Esophagus muscularis mucosa (tissue), 4 donors: ENCODE results near the gene REC8. TPM values are rescaled to one million over a fixed set of nuclear protein-coding genes. Genes with fewer than 3 reads are reported as not detected.

ENCODE experiments used
- DNase-seq: peaks from one replicate; pipeline ENCODE4 v3.0.0-alpha.2; 2017; ENCODE audit errors: extremely low spot score
- H3K27ac ChIP-seq, 4 donors: fragments of 200-600 bp; sonication (generic); replicated peaks in 1 of 4; 1 replicate in 3 of 4; 2 replicates in 1 of 4; pipeline ENCODE4 v1.5.1; 2016 to 2019; ENCODE audit warnings: mild to moderate bottlenecking in 1 of 4
- H3K27me3 ChIP-seq, 4 donors: fragments of 200-600 bp; sonication (generic); one replicate each; pipeline versions ENCODE4 v1.5.1 to v1.6.0; 2016 to 2019
- H3K36me3 ChIP-seq, 4 donors: fragments of 200-600 bp; sonication (generic); one replicate each; pipeline ENCODE4 v1.5.1; 2016 to 2019
- H3K4me1 ChIP-seq, 4 donors: fragments of 200-600 bp; sonication (generic); one replicate each; pipeline ENCODE4 v1.5.1; 2016 to 2019
- H3K4me3 ChIP-seq, 4 donors: fragments of 200-600 bp; sonication (generic); 1 replicate in 2 of 4; 2 replicates in 2 of 4; pipeline ENCODE4 v1.5.1; 2016 to 2019; ENCODE audit warnings: mild to moderate bottlenecking in 4 of 4, moderate library complexity in 1 of 4
- H3K9me3 ChIP-seq, 4 donors: fragments of 200-600 bp; sonication (generic); 1 replicate in 3 of 4; 2 replicates in 1 of 4; pipeline ENCODE4 v1.5.1; 2016 to 2019
- EP300 ChIP-seq: sonication (generic); formaldehyde crosslinking; IDR thresholded peaks from one replicate; pipeline ENCODE4 v1.6.1; 2017; ENCODE audit warnings: antibody characterized with exemption
- POLR2A ChIP-seq: fragments of 450-650 bp; IDR thresholded peaks from one replicate; pipeline ENCODE4 v1.6.1; 2017; ENCODE audit warnings: antibody characterized with exemption, moderate library complexity, mild to moderate bottlenecking, low read depth
- POLR2AphosphoS5 ChIP-seq, 2 donors: sonication (generic); formaldehyde crosslinking; IDR thresholded peaks; one replicate each; pipeline ENCODE4 v1.6.1; 2017; ENCODE audit warnings: antibody characterized with exemption in 2 of 2
- WGBS: methylation state at CpG from one replicate; pipeline ENCODE4 v1.1.5; 2018; 5-methylcytosine and 5-hydroxymethylcytosine counted together
- intact Hi-C: fragments of 100-400 bp; cut with DNase I; formaldehyde crosslinking; loops from one replicate; pipeline ENCODE4 v1.15.1; 2023
- total RNA-seq, 4 donors: library from RNA; depleted of rRNA; stranded (reverse); fragments of >200 nt; gene quantifications; one replicate each; pipeline versions ENCODE4 v1.1.0 to v1.2.1, GENCODE V29; 2016
- TF ChIP-seq, protein P1 (sequence below), 3 experiments: fragments of 200-600 bp in 2 of 3; fragments of 450-650 bp in 1 of 3; sonication (generic) in 2 of 3; IDR thresholded peaks; one replicate each; pipeline ENCODE4 v1.5.1; 2017 to 2019; ENCODE audit warnings: antibody characterized with exemption in 3 of 3, mild to moderate bottlenecking in 2 of 3, moderate library complexity in 1 of 3

REC8 gene
- total RNA-seq, 4 donors from 2014 or later, result 4.6 to 5.9 (median 5.0) TPM

- Histone ChIP-seq H3K27me3 (no peaks in the 10 kb centered on the region), H3K36me3 (peaks cover 10 to 91% (median 48%) of the 10 kb centered on the region in 4 donors), H3K4me3 (no peak overlapping the region), H3K9me3 (no peaks in the 10 kb centered on the region), H3K27ac (no peak overlapping the region), H3K4me1 (no peaks in the 10 kb centered on the region)
- intact Hi-C loops, result no loop called here
- 92% methylated on average over 7 of the region's 7 CpGs for WGBS
- no peak for DNase-seq
- TF ChIP-seq EP300 (no peak), POLR2AphosphoS5 (IDR thresholded peaks at IDR 0.05) (no peak), POLR2A (no peak)
- TF ChIP-seq, protein P1, sequence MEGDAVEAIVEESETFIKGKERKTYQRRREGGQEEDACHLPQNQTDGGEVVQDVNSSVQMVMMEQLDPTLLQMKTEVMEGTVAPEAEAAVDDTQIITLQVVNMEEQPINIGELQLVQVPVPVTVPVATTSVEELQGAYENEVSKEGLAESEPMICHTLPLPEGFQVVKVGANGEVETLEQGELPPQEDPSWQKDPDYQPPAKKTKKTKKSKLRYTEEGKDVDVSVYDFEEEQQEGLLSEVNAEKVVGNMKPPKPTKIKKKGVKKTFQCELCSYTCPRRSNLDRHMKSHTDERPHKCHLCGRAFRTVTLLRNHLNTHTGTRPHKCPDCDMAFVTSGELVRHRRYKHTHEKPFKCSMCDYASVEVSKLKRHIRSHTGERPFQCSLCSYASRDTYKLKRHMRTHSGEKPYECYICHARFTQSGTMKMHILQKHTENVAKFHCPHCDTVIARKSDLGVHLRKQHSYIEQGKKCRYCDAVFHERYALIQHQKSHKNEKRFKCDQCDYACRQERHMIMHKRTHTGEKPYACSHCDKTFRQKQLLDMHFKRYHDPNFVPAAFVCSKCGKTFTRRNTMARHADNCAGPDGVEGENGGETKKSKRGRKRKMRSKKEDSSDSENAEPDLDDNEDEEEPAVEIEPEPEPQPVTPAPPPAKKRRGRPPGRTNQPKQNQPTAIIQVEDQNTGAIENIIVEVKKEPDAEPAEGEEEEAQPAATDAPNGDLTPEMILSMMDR (IDR thresholded peaks at IDR 0.05), result no peak
Measured at GRCh38 chr14:24204163-24205146, 32.6 kb downstream of the REC8 start.

GRCh38 chr14:24206260-24207103 is 34.6 kb downstream of the REC8 start:
- no peaks in the 10 kb centered on the region for H3K27me3 ChIP-seq
- H3K9me3 ChIP-seq, result no peaks in the 10 kb centered on the region
- no peak for DNase-seq
- peaks cover 0 to 16% (median 4%) of the 10 kb centered on the region in 4 donors for H3K4me1 ChIP-seq
- WGBS, result 98% methylated on average over 9 of the region's 11 CpGs
- no peak overlapping the region for H3K27ac ChIP-seq
- intact Hi-C loops, result no loop called here
- TF ChIP-seq POLR2A, result no peak
- TF ChIP-seq POLR2AphosphoS5 (IDR thresholded peaks at IDR 0.05), result no peak
- no peak for TF ChIP-seq EP300
- TF ChIP-seq, protein P1 (IDR thresholded peaks at IDR 0.05), result no peak
- peaks cover 17 to 95% (median 60%) of the 10 kb centered on the region in 4 donors for H3K36me3 ChIP-seq
- no peak overlapping the region for H3K4me3 ChIP-seq

GRCh38 chr14:24207104-24207551 is 35.2 kb downstream of the REC8 start:
- H3K4me3 ChIP-seq, result no peak overlapping the region
- peaks cover 17 to 90% (median 59%) of the 10 kb centered on the region in 4 donors for H3K36me3 ChIP-seq
- peaks cover under 1 to 23% (median 11%) of the 10 kb centered on the region in 4 donors for H3K4me1 ChIP-seq
- no peak for DNase-seq
- no peaks in the 10 kb centered on the region for H3K27me3 ChIP-seq
- H3K27ac ChIP-seq, result no peak overlapping the region
- intact Hi-C loops, result no loop called here
- no peaks in the 10 kb centered on the region for H3K9me3 ChIP-seq
- 93% methylated on average over 5 of the region's 5 CpGs for WGBS
- no peak for TF ChIP-seq POLR2A
- no peak for TF ChIP-seq EP300
- no peak for TF ChIP-seq POLR2AphosphoS5 (IDR thresholded peaks at IDR 0.05)
- TF ChIP-seq, protein P1 (IDR thresholded peaks at IDR 0.05), result no peak

GRCh38 chr14:24207625-24208024 is 35.7 kb downstream of the REC8 start:
- H3K9me3 ChIP-seq, result no peaks in the 10 kb centered on the region
- intact Hi-C loops, result no loop called here
- WGBS, result 95% methylated on average over 2 of the region's 2 CpGs
- no peak overlapping the region for H3K27ac ChIP-seq
- H3K4me1 ChIP-seq, result peaks cover 5 to 28% (median 16%) of the 10 kb centered on the region in 4 donors
- no peak overlapping the region for H3K4me3 ChIP-seq
- peaks cover 17 to 86% (median 59%) of the 10 kb centered on the region in 4 donors for H3K36me3 ChIP-seq
- no peaks in the 10 kb centered on the region for H3K27me3 ChIP-seq
- no peak for DNase-seq
- TF ChIP-seq EP300, result no peak
- TF ChIP-seq POLR2AphosphoS5 (IDR thresholded peaks at IDR 0.05), result no peak
- TF ChIP-seq POLR2A, result no peak
- TF ChIP-seq, protein P1 (IDR thresholded peaks at IDR 0.05), result no peak
